GM13977 (cell line): Measurements from ENCODE around the gene CRYGS.

ENCODE experiments used
- DNase-seq: peaks from one replicate; pipeline ENCODE4 v3.0.0; 2012; ENCODE audit warnings: low spot score
- CTCF ChIP-seq: IDR thresholded peaks from 2 replicates; pipeline ENCODE4 v1.5.1; 2012; ENCODE audit warnings: mild to moderate bottlenecking, control low read depth; ENCODE audit not compliant: insufficient read depth; ENCODE audit errors: extremely low read depth, missing control alignments
- in situ Hi-C: fragments of 300-500 bp; cut with MboI; formaldehyde crosslinking; loops from one replicate; pipeline ENCODE4 v1.12.0; 2022; ENCODE audit warnings: low sequenced_read_pairs, low pct_unique_long_range_greater_than_20kb, mixed read lengths, inconsistent platforms; ENCODE audit not compliant: unreplicated experiment

The CRYGS gene

GRCh38 chr3:186526256-186526606 lies 17.9 kb downstream of the CRYGS start:
- DNase-seq, result no peak
- in situ Hi-C loops, result no loop called here
- no peak for TF ChIP-seq CTCF

- in situ Hi-C loops, result no loop called here
- no peak for DNase-seq
Observed at GRCh38 chr3:186525369-186526255, 18.6 kb downstream of the CRYGS start.

GRCh38 chr3:186524616-186525015 lies 19.6 kb downstream of the CRYGS start:
- in situ Hi-C loops, result no loop called here
- DNase-seq, result no peak
- no peak for TF ChIP-seq CTCF

More at GRCh38 chr3:186525369-186526255, 18.6 kb downstream of the CRYGS start:
- no peak for TF ChIP-seq CTCF

GRCh38 chr3:186523434-186523833 lies 20.7 kb downstream of the CRYGS start:
- no peak for TF ChIP-seq CTCF
- in situ Hi-C loops, result no loop called here
- DNase-seq, result no peak

GRCh38 chr3:186523022-186523421 lies 21.2 kb downstream of the CRYGS start:
- TF ChIP-seq CTCF, result no peak
- in situ Hi-C loops, result no loop called here
- no peak for DNase-seq

- TF ChIP-seq CTCF, result no peak
- peak; percentile 36 for DNase-seq
- in situ Hi-C loops, result no loop called here
Observed at GRCh38 chr3:186520957-186521842, 23.0 kb downstream of the CRYGS start.
